SK-N-SH treated with all-trans-retinoic acid at 6 μM for 48 hours (cell line): ENCODE measurements around the gene MCAT.

Source experiments
- CSDC2 ChIP-seq: fragments of 250-450 bp; sonication (Bioruptor Pico); IDR thresholded peaks from 2 replicates; pipeline ENCODE4 v1.5.0; 2020; ENCODE audit warnings: mild to moderate bottlenecking, moderate library complexity
- ESRRG ChIP-seq: fragments of 250-450 bp; sonication (Bioruptor Pico); IDR thresholded peaks from 2 replicates; pipeline ENCODE4 v1.6.1; 2021; ENCODE audit warnings: mild to moderate bottlenecking
- PPARA ChIP-seq: fragments of 250-450 bp; sonication (Bioruptor Pico); IDR thresholded peaks from 2 replicates; pipeline ENCODE4 v1.5.0; 2020; ENCODE audit warnings: mild to moderate bottlenecking, borderline replicate concordance
- ZNF70 ChIP-seq: fragments of 450-650 bp; formaldehyde crosslinking; IDR thresholded peaks from 2 replicates; pipeline ENCODE4 v1.5.0; 2020; ENCODE audit warnings: mild to moderate bottlenecking, moderate library complexity
- ZNF8 ChIP-seq: fragments of 450-650 bp; formaldehyde crosslinking; IDR thresholded peaks from 2 replicates; pipeline ENCODE4 v1.5.0; 2020; ENCODE audit warnings: mild to moderate bottlenecking, moderate library complexity
- TF ChIP-seq, protein P1 (sequence below): fragments of 250-450 bp; sonication (Bioruptor Pico); IDR thresholded peaks from 2 replicates; pipeline ENCODE4 v1.8.0; 2020; ENCODE audit warnings: mild to moderate bottlenecking, moderate library complexity, borderline replicate concordance
- TF ChIP-seq, protein P2 (sequence below): fragments of 250-450 bp; sonication (Bioruptor Pico); IDR thresholded peaks from 2 replicates; pipeline ENCODE4 v1.5.0; 2020; ENCODE audit warnings: mild to moderate bottlenecking, moderate library complexity

DNA sequence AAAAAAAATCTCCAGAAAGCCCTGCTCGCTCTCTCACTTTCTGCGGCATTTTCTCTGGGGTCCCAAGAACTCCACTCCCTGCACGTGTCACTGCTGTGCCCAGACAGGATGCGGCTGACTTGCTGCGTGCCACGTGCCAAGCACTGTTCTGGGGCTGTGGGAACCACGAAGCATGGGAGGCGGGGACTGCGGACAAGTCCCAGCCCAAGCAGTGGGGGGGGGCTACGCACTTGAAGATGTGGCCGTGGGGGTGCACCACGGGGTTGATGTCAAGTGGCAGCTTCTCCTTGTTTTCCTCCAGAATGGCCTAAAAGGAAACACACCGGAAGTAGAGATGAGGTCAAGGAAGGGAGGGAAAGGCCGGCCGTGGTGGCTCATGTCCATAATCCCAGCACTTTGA is 32.9 kb upstream of the MCAT start:
- TF ChIP-seq, protein P1, sequence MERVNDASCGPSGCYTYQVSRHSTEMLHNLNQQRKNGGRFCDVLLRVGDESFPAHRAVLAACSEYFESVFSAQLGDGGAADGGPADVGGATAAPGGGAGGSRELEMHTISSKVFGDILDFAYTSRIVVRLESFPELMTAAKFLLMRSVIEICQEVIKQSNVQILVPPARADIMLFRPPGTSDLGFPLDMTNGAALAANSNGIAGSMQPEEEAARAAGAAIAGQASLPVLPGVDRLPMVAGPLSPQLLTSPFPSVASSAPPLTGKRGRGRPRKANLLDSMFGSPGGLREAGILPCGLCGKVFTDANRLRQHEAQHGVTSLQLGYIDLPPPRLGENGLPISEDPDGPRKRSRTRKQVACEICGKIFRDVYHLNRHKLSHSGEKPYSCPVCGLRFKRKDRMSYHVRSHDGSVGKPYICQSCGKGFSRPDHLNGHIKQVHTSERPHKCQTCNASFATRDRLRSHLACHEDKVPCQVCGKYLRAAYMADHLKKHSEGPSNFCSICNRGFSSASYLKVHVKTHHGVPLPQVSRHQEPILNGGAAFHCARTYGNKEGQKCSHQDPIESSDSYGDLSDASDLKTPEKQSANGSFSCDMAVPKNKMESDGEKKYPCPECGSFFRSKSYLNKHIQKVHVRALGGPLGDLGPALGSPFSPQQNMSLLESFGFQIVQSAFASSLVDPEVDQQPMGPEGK (CRISPR knock-in tag) = no peak
- TF ChIP-seq, protein P2, sequence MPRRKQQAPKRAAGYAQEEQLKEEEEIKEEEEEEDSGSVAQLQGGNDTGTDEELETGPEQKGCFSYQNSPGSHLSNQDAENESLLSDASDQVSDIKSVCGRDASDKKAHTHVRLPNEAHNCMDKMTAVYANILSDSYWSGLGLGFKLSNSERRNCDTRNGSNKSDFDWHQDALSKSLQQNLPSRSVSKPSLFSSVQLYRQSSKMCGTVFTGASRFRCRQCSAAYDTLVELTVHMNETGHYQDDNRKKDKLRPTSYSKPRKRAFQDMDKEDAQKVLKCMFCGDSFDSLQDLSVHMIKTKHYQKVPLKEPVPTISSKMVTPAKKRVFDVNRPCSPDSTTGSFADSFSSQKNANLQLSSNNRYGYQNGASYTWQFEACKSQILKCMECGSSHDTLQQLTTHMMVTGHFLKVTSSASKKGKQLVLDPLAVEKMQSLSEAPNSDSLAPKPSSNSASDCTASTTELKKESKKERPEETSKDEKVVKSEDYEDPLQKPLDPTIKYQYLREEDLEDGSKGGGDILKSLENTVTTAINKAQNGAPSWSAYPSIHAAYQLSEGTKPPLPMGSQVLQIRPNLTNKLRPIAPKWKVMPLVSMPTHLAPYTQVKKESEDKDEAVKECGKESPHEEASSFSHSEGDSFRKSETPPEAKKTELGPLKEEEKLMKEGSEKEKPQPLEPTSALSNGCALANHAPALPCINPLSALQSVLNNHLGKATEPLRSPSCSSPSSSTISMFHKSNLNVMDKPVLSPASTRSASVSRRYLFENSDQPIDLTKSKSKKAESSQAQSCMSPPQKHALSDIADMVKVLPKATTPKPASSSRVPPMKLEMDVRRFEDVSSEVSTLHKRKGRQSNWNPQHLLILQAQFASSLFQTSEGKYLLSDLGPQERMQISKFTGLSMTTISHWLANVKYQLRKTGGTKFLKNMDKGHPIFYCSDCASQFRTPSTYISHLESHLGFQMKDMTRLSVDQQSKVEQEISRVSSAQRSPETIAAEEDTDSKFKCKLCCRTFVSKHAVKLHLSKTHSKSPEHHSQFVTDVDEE (CRISPR knock-in tag) = no peak
- no peak for TF ChIP-seq PPARA (CRISPR knock-in tag)
- TF ChIP-seq ZNF70 (CRISPR knock-in tag) = no peak
- TF ChIP-seq CSDC2 (CRISPR knock-in tag) = no peak
- TF ChIP-seq ZNF8 (CRISPR knock-in tag) = no peak
- no peak for TF ChIP-seq ESRRG (CRISPR knock-in tag)
